Body of pancreas (tissue), 4 donors: Measurements from ENCODE around the gene ATRNL1.

ENCODE experiments used
- CTCF ChIP-seq, 7 experiments: fragments of 450-650 bp in 4 of 7; fragments of 200-600 bp in 3 of 7; sonication (generic) in 3 of 7; IDR thresholded peaks; one replicate each; pipeline ENCODE4 v1.5.1; 2016 to 2019; ENCODE audit warnings: antibody characterized with exemption in 7 of 7
- POLR2A ChIP-seq, 3 donors: fragments of 450-650 bp; IDR thresholded peaks; one replicate each; pipeline ENCODE4 v1.6.1; 2016; ENCODE audit warnings: antibody characterized with exemption in 3 of 3, mild to moderate bottlenecking in 2 of 3

- TF ChIP-seq CTCF (IDR thresholded peaks at IDR 0.05) (no peak), POLR2A (IDR thresholded peaks at IDR 0.05) (no peak)
These were observed 724.8 kb downstream of the ATRNL1 start for GRCh38 chr10:115818012-115818411.
